ENCODE measurements around the gene SCO2.

SCO2 gene

DNA sequence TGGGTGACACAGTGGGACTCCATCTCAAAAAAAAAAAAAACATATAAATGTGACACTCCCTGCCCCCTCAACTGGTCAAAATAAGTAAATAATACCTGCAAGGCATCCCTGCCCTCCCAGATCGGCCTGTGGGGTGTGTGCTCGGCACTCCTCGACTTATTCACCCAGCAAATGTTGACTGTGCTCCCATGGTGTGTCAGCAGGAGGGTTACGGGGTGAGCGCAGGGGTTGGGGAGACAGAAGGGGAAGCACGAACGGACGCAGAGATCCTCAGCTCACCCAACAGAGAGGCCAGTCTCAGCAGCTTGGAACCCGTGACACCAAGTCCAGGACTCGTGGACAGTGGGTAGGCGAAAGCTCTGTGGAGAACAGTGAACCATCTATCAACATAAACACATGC, 45.7 kb downstream of the SCO2 start:
- no peak overlapping the region for H3K4me3 ChIP-seq (ENCODE audit: low read depth, low read length)
- TF ChIP-seq CTCF (IDR thresholded peaks at IDR 0.05; ENCODE audit: insufficient read depth, low read length, missing control alignments) = no peak
- DNase-seq (ENCODE audit: low read depth, low spot score) = no peak
- POLR2A ChIA-PET = no interaction called here
- CTCF ChIA-PET = interaction anchor here (0.6 to 2.1 kb wide), 2 partner anchors 18 to 46 kb away, joined by 3 to 9 read pairs; no protein-coding TSS in a partner anchor

DNA sequence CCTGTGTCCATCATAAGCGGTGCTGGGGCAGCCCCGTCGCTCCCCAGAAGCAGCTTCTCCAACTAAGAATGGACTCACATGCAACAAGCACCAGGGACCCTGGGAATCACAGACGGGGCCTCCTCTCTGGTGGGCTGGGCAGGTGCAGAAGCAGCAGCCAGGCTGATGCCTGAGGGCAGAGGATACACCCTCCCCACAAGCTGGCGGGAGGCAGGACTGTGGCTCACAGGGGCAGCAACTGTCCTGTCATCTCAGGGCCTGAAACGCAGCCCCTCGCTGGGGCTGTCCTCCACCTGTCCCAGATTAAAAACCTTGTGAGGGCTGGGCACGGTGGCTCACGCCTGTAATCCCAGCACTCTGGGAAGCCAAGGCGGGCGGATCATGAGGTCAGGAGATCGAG, 47.5 kb downstream of the SCO2 start:
- H3K4me3 ChIP-seq (ENCODE audit: low read depth, low read length) = no peak overlapping the region
- no peak for TF ChIP-seq CTCF (IDR thresholded peaks at IDR 0.05; ENCODE audit: insufficient read depth, low read length, missing control alignments)
- POLR2A ChIA-PET = interaction anchor here (0.5 kb wide), 1 partner anchor 147 kb away, joined by 4 read pairs; no protein-coding TSS in a partner anchor
- CTCF ChIA-PET = interaction anchor here (2.0 kb wide), 1 partner anchor 48 kb away, joined by 8 read pairs; the partner anchor contains the start of gene SCO2
- no peak for DNase-seq (ENCODE audit: low read depth, low spot score)

DNA sequence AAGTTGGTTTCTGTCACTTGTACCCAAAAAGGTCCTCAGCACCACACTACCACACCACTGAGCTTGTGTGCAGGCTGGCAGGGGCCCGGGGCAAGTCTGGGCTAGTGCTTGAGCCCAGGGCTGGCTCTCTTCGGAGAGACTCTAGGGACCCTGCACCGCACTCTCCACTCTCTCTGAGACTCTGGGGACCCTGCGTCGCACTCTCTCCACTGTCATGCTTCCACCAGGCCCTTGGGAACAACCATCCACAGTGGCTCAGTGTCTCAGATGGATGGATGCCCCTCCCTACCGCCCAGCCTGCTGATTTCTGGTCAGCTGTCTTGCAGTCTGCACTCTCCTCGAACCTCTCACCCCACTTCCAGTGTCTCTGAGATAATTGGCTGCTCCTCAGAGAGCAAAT, 48.5 kb downstream of the SCO2 start:
- ChIA-PET CTCF (interaction anchor here (1.1 to 2.0 kb wide), 2 partner anchors 21 to 49 kb away, joined by 3 to 8 read pairs; partner anchors contain the start of gene SCO2), POLR2A (no interaction called here)
- DNase-seq (ENCODE audit: low read depth, low spot score) = no peak
- H3K4me3 ChIP-seq (ENCODE audit: low read depth, low read length) = no peak overlapping the region
- TF ChIP-seq CTCF (IDR thresholded peaks at IDR 0.05; ENCODE audit: insufficient read depth, low read length, missing control alignments) = no peak

GRCh38 chr22:50475652-50476002, 49.8 kb downstream of the SCO2 start:
- no peak overlapping the region for H3K4me3 ChIP-seq (ENCODE audit: low read depth, low read length)

GRCh38 chr22:50474710-50475651, 50.4 kb downstream of the SCO2 start, which contains the start of gene SBF1:
SBF1 (minus strand) TSS chr22:50475035; CDS start chr22:50474840, 195 bp downstream.
- H3K4me3 ChIP-seq (ENCODE audit: low read depth, low read length) = peak within 1 kb of the TSS; percentile 68
- ChIA-PET CTCF (interaction anchor here (1.1 kb wide), 1 partner anchor 146 kb away, joined by 3 read pairs; no protein-coding TSS in a partner anchor), POLR2A (no interaction called here)
- no peak for TF ChIP-seq CTCF (IDR thresholded peaks at IDR 0.05; ENCODE audit: insufficient read depth, low read length, missing control alignments)
- no peak for DNase-seq (ENCODE audit: low read depth, low spot score)

More at GRCh38 chr22:50475652-50476002, 49.8 kb downstream of the SCO2 start:
- TF ChIP-seq CTCF (IDR thresholded peaks at IDR 0.05; ENCODE audit: insufficient read depth, low read length, missing control alignments) = no peak
- no peak for DNase-seq (ENCODE audit: low read depth, low spot score)
- CTCF ChIA-PET = no interaction called here
- POLR2A ChIA-PET = no interaction called here

Data from AG04449 (cell line).